ENCODE data around the gene GAL3ST3. TPM values are rescaled to one million over a fixed set of nuclear protein-coding genes. Genes with fewer than 3 reads are reported as not detected.

GAL3ST3 gene
- total RNA-seq, 1 donor from 2014 or later, result 0.07 TPM

Other genes with a start within 250 kb of the GAL3ST3 start
- 0.14 and 0.79 TPM in 2 replicates for gene SNX32, start 215.2 kb downstream of the GAL3ST3 start, total RNA-seq
- 1,363 and 1,402 TPM in 2 replicates for gene CFL1, start 191.0 kb downstream of the GAL3ST3 start, total RNA-seq
- gene MUS81, start 188.7 kb downstream of the GAL3ST3 start, total RNA-seq, result 50.7 and 52.8 TPM in 2 replicates
- gene EFEMP2, start 176.4 kb downstream of the GAL3ST3 start, total RNA-seq, result 23.9 and 32.8 TPM in 2 replicates
- gene CTSW, start 169.3 kb downstream of the GAL3ST3 start, total RNA-seq, result 0.07 TPM in 1 of 2 replicates, not detected in the other
- 152 and 229 TPM in 2 replicates for gene FIBP, start 160.7 kb downstream of the GAL3ST3 start, total RNA-seq
- 105 and 129 TPM in 2 replicates for gene CCDC85B, start 158.5 kb downstream of the GAL3ST3 start, total RNA-seq
- 11.5 and 16.4 TPM in 2 replicates for gene FOSL1, start 148.8 kb downstream of the GAL3ST3 start, total RNA-seq
- gene C11orf68, start 130.1 kb downstream of the GAL3ST3 start, total RNA-seq, result 15.2 and 17.3 TPM in 2 replicates
- 150 and 187 TPM in 2 replicates for gene DRAP1, start 129.7 kb downstream of the GAL3ST3 start, total RNA-seq
- gene TSGA10IP, start 103.7 kb downstream of the GAL3ST3 start, total RNA-seq, result not detected in 2 replicates
- gene SART1, start 87.4 kb downstream of the GAL3ST3 start, total RNA-seq, result 52.8 and 60.4 TPM in 2 replicates
- gene EIF1AD, start 47.0 kb downstream of the GAL3ST3 start, total RNA-seq, result 34.0 and 47.6 TPM in 2 replicates
- 38.8 and 45.2 TPM in 2 replicates for gene BANF1, start 46.7 kb downstream of the GAL3ST3 start, total RNA-seq
- 0.26 and 0.49 TPM in 2 replicates for gene CST6, start 37.2 kb downstream of the GAL3ST3 start, total RNA-seq
- gene CATSPER1, start 22.7 kb downstream of the GAL3ST3 start, total RNA-seq, result 0.11 and 0.20 TPM in 2 replicates
- 107 and 129 TPM in 2 replicates for gene SF3B2, start 3.2 kb upstream of the GAL3ST3 start, total RNA-seq
- gene PACS1, start 21.1 kb upstream of the GAL3ST3 start, total RNA-seq, result 17.5 and 21.9 TPM in 2 replicates
- 12.0 and 12.1 TPM in 2 replicates for gene KLC2, start 208.5 kb upstream of the GAL3ST3 start, total RNA-seq
- gene RAB1B, start 219.5 kb upstream of the GAL3ST3 start, total RNA-seq, result 79.5 and 83.3 TPM in 2 replicates
- gene CNIH2, start 229.0 kb upstream of the GAL3ST3 start, total RNA-seq, result 0.04 and 0.07 TPM in 2 replicates
- gene YIF1A, start 240.0 kb upstream of the GAL3ST3 start, total RNA-seq, result 146 and 204 TPM in 2 replicates
- gene TMEM151A, start 242.7 kb upstream of the GAL3ST3 start, total RNA-seq, result not detected in 2 replicates

Data from pulmonary artery endothelial cell (primary cell).